ENCODE data around the gene TRPC6. TPM values are rescaled to one million over a fixed set of nuclear protein-coding genes. Genes with fewer than 3 reads are reported as not detected.
"Not testable (repeated sequence)": the region's sequence is repeated elsewhere in the genome, so short reads cannot be mapped to it uniquely, and the experiment has no call there.

Gene TRPC6
- total RNA-seq, 1 donor, result 0.72 TPM

DNA sequence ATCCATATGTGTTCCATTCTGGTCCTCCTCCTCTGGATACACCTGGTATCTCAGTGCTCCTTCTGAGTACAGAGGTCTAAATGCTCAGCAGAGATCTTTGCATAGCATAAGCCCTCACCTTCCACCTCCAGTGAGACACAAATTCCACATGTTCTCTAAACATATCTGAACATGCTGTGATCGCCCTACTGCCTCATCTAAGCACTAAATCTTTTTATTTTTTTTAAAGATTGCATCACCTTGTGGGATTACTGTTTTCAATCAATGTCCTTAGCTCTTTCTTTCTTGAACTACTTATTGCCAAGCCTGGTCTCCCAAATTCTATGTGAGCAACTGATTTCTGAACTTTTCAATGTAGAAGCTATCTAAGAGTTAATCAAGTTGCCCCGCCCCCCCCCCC, 113.4 kb downstream of the TRPC6 start:
- no peak for DNase-seq (ENCODE audit: low read depth)
- TF ChIP-seq, protein P1, sequence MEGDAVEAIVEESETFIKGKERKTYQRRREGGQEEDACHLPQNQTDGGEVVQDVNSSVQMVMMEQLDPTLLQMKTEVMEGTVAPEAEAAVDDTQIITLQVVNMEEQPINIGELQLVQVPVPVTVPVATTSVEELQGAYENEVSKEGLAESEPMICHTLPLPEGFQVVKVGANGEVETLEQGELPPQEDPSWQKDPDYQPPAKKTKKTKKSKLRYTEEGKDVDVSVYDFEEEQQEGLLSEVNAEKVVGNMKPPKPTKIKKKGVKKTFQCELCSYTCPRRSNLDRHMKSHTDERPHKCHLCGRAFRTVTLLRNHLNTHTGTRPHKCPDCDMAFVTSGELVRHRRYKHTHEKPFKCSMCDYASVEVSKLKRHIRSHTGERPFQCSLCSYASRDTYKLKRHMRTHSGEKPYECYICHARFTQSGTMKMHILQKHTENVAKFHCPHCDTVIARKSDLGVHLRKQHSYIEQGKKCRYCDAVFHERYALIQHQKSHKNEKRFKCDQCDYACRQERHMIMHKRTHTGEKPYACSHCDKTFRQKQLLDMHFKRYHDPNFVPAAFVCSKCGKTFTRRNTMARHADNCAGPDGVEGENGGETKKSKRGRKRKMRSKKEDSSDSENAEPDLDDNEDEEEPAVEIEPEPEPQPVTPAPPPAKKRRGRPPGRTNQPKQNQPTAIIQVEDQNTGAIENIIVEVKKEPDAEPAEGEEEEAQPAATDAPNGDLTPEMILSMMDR (IDR thresholded peaks at IDR 0.05; ENCODE audit: insufficient read depth, low read length), result no peak
- no peak overlapping the region for H3K4me3 ChIP-seq (ENCODE audit: low read depth, low read length)

DNA sequence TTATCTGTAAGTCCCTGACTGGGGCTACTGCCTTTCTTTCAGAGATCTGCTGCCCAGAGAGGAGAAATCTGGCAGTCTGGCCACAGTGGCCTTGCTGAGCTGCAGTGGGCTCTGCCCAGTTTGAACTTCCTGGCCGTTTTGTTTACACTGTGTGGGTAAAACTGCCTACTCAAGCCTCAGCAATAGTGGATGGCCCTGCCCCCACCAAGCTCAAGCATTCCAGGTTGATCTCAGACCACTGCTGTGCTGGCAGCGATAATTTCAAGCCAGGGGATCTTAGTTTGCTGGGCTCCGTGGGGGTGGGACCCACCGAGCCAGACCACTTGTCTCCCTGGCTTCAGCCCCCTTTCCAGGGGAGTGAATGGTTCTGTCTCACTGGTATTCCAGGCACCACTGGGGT, 117.5 kb downstream of the TRPC6 start:
- no peak overlapping the region for H3K4me3 ChIP-seq (ENCODE audit: low read depth, low read length)
- TF ChIP-seq, protein P1 (IDR thresholded peaks at IDR 0.05; ENCODE audit: insufficient read depth, low read length), result no peak

DNA sequence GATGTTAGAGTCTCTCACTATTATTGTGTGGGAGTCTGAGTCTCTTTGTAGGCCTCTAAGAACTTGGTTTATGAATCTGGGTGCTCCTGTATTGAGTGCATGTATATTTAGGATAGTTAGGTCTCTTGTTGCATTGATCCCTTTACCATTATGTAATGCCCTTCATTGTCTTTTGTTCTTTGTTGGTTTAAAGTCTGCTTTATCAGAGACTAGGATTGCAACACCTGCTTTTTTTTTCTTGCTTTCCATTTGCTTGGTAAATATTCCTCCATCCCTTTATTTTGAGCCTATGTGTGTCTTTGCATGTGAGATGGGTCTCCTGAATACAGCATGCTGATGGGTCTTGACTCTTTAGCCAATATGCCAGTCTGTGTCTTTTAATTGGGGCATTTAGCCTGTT, 119.4 kb downstream of the TRPC6 start:
- not testable (repeated sequence) for H3K4me3 ChIP-seq (ENCODE audit: low read depth, low read length); DNase-seq (ENCODE audit: low read depth)

More for the DNA sequence above, 117.5 kb downstream of the TRPC6 start:
- DNase-seq (ENCODE audit: low read depth), result no peak

DNA sequence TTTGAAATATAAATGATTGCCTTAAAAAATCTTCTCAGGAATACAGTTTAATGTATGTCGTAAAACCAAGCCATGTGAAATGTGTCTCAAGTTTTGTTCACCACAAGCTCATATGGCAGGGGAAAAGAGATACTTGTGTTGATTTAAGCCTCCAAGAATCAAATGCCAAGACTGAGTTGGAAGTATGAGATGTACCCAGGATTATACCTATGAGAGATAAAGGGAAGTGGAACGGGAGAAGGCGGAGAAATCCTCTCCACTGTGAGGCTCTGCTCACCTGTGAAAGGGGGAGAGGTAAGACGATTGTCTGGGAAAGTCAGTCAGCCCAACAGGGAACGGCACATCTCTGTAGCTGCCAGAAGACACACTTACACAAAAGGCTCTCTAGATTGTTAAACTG, 124.8 kb downstream of the TRPC6 start:
- TF ChIP-seq, protein P1 (IDR thresholded peaks at IDR 0.05; ENCODE audit: insufficient read depth, low read length), result no peak
- H3K4me3 ChIP-seq (ENCODE audit: low read depth, low read length), result no peak overlapping the region
- no peak for DNase-seq (ENCODE audit: low read depth)

DNA sequence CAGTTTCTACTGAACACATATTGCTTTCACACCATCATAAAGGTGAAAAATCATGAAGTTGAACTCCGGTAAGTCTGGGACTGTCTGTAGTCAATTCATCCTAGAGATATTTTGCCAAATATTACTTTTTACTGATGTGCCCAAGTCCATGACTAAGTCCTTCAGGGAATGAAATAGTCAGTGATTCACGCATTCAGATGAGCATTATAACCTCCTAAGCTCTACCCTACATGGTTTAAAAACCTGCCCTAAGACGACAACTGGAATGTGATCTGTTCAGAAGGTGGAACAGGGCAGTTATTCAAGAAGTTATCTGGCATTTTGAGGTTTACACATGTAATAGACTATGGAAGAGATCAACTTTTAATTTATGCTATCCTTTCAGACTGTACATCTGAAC, 125.6 kb downstream of the TRPC6 start:
- no peak for DNase-seq (ENCODE audit: low read depth)
- no peak overlapping the region for H3K4me3 ChIP-seq (ENCODE audit: low read depth, low read length)
- TF ChIP-seq, protein P1 (IDR thresholded peaks at IDR 0.05; ENCODE audit: insufficient read depth, low read length), result no peak

DNA sequence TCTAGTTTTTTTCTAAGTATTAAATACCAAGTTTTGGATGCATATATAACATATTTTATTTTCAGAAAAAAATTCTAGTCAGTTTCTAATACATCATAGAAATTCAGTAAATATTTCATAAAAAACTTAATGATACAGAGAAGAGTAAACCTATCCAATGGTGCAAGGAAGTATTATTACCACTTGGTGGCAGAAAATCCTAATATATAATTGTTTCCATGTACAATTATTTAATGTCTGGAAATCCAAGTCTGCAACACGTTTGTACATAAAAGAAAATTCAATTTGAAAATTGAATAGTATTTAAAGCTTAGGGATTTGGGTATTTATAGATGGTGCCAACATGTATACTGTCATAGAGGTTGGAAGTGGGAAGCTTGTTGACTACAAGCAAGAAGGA, 127.0 kb downstream of the TRPC6 start:
- DNase-seq (ENCODE audit: low read depth), result peak; percentile 19
- H3K4me3 ChIP-seq (ENCODE audit: low read depth, low read length), result no peak overlapping the region
- TF ChIP-seq, protein P1 (IDR thresholded peaks at IDR 0.05; ENCODE audit: insufficient read depth, low read length), result peak; percentile 10

DNA sequence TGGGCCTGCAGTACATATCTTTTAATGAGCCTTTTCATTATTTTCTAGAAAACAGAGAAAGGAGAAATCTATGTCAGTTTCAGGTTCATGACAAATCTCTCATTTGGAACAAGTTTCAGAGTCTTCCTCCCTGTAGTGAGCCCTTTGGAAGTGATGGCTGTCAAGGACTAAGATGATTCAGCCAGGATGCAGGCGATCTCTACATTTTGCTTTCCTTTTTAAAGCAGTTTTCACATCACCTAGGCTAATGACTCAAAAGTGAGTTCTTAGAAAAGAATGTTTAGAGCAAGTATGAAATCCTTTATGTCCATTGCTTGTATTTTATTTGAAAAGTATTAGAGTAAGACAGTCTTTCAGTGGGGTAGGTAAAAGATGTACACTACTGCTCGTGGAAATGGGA, 130.1 kb downstream of the TRPC6 start:
- TF ChIP-seq, protein P1 (IDR thresholded peaks at IDR 0.05; ENCODE audit: insufficient read depth, low read length), result no peak
- H3K4me3 ChIP-seq (ENCODE audit: low read depth, low read length), result no peak overlapping the region
- DNase-seq (ENCODE audit: low read depth), result no peak
